SK-N-MC (cell line): ENCODE results near the gene NTSR1.

ENCODE experiments used
- EZH2 ChIP-seq: fragments of 200-600 bp; sonication (generic); IDR thresholded peaks from one replicate; pipeline ENCODE4 v1.6.1; 2017; ENCODE audit warnings: antibody characterized with exemption
- POLR2AphosphoS5 ChIP-seq: IDR thresholded peaks from 2 replicates; pipeline ENCODE4 v1.6.1; 2012; ENCODE audit warnings: mild to moderate bottlenecking, low read depth, low read length, borderline replicate concordance

GRCh38 chr20:62689861-62690260 lies 18.8 kb upstream of the NTSR1 start:
- TF ChIP-seq POLR2AphosphoS5 (no peak), EZH2 (no peak)
